SIG-M5 treated with dmso at 0.1 percent for 504 hours (cell line): ENCODE measurements around the gene USP46.

Experiments
- DNase-seq: peaks from one replicate; lab custom pipeline; 2025; ENCODE audit not compliant: unreplicated experiment; lab: John Stamatoyannopoulos, UW

The USP46 gene, protein sequence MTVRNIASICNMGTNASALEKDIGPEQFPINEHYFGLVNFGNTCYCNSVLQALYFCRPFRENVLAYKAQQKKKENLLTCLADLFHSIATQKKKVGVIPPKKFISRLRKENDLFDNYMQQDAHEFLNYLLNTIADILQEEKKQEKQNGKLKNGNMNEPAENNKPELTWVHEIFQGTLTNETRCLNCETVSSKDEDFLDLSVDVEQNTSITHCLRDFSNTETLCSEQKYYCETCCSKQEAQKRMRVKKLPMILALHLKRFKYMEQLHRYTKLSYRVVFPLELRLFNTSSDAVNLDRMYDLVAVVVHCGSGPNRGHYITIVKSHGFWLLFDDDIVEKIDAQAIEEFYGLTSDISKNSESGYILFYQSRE

GRCh38 chr4:52659001-52659721 is at the start of gene USP46:
TSS of gene USP46 (minus strand) at chr4:52659301. CDS start at chr4:52659150, 151 bp downstream.
- DNase-seq: peak; percentile 25

DNA sequence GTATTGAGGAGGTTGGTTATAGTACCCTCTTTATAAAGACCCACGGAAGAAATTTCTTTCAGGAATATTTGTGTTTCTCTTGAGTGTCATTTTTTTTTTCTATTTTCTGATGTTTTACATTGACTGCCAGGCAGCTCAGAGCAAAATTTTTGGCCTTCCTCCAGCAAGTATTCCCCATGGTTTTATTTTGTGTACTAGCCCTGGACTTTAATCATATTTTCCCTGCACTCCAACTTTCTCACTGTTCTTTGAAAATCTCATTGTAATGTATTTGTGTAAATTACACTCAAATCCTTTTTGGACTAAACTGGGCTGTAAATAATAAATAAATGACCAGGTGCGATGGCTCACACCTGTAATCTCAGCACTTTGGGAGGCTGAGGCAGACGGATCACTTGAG is 45.6 kb upstream of the USP46 start:
- DNase-seq: no peak

DNA sequence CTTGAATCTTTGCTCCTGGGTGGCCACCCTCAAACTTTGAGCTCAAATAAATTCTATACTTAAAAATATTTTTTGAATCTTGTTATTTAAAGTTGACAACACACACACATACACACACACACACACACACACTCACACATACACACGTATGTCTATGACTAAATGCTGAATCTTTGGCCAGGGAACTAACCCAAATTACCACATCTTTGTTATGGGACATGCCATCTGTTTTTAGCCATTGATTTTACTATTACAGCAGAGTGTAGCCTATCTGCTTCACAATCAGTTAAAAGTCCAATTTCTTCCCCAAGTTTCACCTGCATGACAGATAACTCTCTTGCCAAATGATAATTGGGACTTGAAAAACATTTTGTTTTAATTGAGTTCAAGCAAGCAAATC is 45.0 kb upstream of the USP46 start:
- DNase-seq: no peak

GRCh38 chr4:52701207-52701606 is 42.1 kb upstream of the USP46 start:
- no peak for DNase-seq

DNA sequence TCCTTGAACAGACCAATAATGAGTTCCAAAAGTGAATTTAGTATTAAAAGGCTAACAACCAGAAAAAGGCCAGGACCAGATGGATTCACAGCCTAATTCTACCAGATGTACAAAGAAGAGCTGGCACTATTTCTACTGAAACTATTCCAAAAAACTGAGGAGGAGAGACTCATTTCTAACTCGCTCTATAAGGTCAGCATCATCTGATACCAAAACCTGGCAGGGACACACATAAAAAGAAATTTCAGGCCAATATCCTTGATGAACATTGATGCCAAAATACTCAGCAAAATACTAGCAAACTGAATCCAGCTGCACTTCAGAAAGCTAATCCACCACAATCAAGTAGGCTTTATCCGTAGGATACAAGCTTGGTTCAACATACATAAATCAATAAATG is 35.8 kb upstream of the USP46 start:
- no peak for DNase-seq

- no peak for DNase-seq
Measured at GRCh38 chr4:52693492-52693891, 34.4 kb upstream of the USP46 start.

DNA sequence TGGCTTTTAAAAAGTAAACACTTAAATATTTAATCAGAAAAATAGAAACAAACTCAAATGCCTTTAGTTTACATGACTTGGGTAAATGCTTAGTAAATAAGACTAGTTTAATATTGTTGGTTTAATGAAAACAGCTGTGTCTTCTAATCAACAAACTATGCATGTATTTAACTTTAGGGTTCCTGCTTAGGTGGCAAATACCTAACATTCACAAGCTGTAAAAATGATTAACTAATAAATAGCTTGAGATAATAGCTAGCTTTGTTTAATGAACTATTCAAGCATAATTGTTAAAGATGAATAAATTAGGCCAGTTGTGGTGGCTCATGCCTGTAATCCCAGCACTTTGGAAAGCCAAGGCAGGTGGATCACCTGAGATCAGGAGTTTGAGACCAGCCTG is 30.0 kb upstream of the USP46 start:
- DNase-seq: no peak

DNA sequence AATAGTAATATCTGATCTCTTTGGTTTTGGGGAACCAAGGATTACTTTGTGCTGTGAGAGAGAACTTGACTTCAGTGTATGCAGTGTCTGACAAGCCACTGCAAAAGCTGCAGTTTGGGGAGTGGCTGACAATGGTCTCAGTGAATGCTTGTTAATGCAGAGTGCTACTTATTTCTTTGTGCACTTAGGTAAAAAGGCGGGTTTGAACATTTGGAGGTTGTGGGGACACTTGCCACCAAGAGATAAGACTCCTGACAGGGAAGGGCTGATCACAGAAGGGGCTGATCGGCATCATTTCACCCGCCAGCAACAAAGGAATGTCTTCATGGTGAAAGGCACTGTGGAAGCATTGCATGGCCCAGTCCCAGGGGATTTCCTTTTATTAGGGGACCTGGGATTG is 28.6 kb upstream of the USP46 start:
- no peak for DNase-seq

- DNase-seq: no peak
Measured at GRCh38 chr4:52685316-52685715, 26.2 kb upstream of the USP46 start.

GRCh38 chr4:52684896-52685295 is 25.8 kb upstream of the USP46 start:
- no peak for DNase-seq

DNA sequence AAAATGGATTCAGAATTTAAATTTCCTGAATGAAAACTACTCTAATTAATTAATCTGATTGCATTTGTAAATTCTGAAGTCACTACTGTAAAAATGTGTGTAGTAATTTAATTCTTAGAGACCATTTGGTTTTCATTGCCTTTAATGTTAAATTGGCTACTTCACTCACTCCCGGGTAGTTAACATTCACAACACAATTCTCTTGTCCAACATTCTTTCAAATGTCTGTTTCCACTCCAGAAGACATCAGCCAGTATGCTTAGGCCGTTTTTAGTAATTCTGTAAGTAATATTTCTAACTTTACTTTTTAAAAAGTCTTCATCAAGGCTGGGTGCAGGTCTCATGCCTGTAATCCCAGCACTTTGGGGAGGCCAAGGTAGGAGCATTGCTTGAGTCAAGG is 21.3 kb upstream of the USP46 start:
- DNase-seq: no peak

- DNase-seq: no peak
Measured at GRCh38 chr4:52676536-52676935, 17.4 kb upstream of the USP46 start.

DNA sequence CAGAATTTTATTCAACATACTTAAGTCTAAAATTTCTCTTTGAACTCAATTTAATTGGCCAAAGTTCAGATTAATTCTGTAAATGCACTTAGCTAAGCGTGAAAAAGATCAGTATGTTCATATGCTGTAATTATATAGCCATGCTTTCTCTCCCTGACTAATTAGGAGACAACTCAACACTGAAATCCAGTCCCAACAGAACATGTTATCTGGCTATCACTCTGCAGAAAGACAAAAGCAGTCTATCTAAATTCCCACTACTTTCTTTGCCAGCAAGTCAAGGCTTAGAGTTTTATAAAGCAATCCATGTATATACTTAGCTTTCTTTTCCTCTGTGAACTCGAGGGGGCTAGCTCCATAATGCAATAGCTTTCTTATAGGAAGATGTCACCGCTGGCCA is 16.0 kb upstream of the USP46 start:
- DNase-seq: no peak

DNA sequence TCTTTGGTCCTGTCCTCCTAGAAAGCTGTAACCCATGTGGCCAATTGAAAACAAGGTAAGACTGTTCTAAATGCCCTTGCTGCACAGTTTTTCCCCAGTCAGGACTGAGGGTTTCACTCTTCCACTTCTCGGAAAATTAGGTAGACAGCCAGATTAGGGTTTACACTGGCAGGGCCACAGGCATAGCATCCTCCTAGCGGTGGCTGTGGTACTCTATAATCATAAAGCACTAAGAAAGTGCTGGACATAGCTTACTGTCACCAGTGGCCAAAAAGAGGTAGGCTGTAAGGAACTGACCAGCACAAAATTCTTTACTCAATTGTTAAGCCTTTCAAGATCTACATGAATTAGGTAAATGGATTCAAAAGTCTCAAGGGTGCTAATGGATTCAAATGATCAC is 11.6 kb upstream of the USP46 start:
- DNase-seq: no peak

DNA sequence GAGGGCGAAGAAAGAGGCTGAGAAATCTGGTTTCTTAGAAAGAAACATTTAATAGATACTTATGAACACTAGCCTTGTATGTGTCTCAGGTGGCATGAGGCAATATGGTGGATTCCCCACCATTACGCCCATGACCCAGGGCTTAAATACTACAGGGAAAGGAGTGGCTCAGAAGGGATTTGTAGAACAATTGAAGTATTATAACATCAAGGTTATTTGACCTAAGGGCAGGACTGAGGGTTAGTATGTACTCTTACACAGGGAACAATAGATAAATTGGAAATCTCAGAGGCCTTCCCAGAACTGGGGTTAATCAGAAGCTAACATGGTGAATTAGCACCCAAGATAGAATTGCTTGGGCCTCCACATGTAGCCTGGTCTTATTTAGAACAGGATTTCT is 11.0 kb upstream of the USP46 start:
- DNase-seq: no peak

- DNase-seq: no peak
Measured at GRCh38 chr4:52665592-52665991, 6.5 kb upstream of the USP46 start.

- DNase-seq: no peak
Measured at GRCh38 chr4:52664479-52664878, 5.4 kb upstream of the USP46 start.

DNA sequence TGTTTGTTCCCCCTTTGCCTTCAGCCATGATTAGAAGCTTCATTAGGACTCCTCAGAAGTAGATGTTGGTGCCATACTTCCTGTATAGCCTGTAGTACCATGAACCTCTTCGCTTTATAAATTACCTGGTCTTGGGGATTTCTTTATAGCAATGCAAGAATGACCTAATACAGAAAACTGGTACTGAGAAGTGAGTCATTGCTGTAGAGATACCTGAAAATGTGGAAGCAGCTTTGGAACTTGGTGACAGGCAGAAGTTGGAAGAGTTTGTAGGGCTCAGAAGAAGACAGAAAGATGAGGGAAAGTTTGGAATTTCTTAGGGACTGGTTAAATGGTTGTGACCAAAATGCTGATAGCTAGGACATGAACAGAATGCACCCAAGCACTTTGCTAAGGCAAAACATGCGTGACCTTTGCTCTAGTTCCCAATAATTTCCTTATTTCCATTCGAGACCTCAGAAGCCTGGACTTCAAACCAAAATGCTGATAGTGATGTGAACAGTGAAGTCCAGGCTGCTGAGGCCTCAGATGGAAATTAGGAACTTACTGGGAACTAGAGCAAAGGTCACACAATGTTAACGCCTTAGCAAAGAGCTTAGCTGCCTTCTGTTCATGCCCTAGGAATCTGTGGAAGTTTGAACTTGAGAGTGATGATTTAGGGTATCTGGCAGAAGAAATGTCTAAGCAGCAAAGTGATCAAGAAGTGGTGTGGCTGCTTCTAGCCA is 3.0 kb upstream of the USP46 start:
- no peak for DNase-seq

GRCh38 chr4:52660643-52661042 is 1.5 kb upstream of the USP46 start:
- no peak for DNase-seq

GRCh38 chr4:52659722-52660261 is 691 bp upstream of the USP46 start:
- DNase-seq: no peak

DNA sequence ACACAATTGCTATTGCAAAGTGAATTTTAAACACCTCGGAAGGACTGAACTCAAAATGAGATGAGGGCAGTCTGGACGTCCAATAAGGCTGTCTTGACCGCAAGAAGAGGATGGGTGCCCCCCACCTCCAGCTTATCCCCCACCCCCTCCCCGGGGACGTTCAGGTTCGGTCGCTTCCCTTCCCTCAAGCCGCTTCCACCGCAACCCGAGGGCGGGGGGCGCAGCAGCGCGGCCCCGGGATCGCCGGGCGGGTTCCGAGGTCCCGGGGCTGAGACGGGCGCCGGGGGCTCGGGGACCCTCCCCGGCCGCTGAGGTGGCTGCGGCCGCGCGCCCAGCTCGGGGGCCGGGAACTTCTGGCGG is 480 bp downstream of the USP46 start:
- no peak for DNase-seq
